ENCODE results near the gene C1orf185. TPM values are rescaled to one million over a fixed set of nuclear protein-coding genes. Genes with fewer than 3 reads are reported as not detected.

The C1orf185 gene
- total and polyA plus RNA-seq, 2 of the 4 experiments (the other 2 are of a cell fraction), result not detected

GRCh38 chr1:51070640-51071039 lies 31.4 kb upstream of the C1orf185 start:
- no peak overlapping the region for H3K23ac ChIP-seq (ENCODE audit: low read depth, low read length)
- no peak overlapping the region for H2BK15ac ChIP-seq (ENCODE audit: low read depth, low read length)
- no peak overlapping the region for H3K4me3 ChIP-seq (ENCODE audit: insufficient read depth, low read depth, low read length)
- intact Hi-C loops (cut with micrococcal nuclease) (no loop called here), in situ Hi-C loops (cut with MboI; ENCODE audit: low sequenced_read_pairs) (no loop called here), dilution Hi-C loops (cut with HindIII; ENCODE audit: low sequenced_read_pairs, unreplicated experiment) (no loop called here)
- H3K36me3 ChIP-seq (ENCODE audit: control insufficient read depth, insufficient read depth, low read length), result no peaks in the 10 kb centered on the region
- CTCF ChIA-PET, result no interaction called here
- H4K8ac ChIP-seq (ENCODE audit: low read depth in 2 of 2, low read length in 2 of 2), result no peak overlapping the region
- H2BK5ac ChIP-seq (ENCODE audit: low read depth, low read length, poor library complexity, severe bottlenecking), result no peak overlapping the region
- no peak overlapping the region for H2BK20ac ChIP-seq (ENCODE audit: low read depth, low read length)
- no peak overlapping the region for H3K56ac ChIP-seq (ENCODE audit: extremely low read depth, insufficient read depth, low read length)
- no TSS peak for BruUV-seq (replicated peaks)
- H3K4me2 ChIP-seq (ENCODE audit: low read depth, low read length), result no peak overlapping the region
- ATAC-seq (ENCODE audit: low read depth) (peak; percentile 69), DNase-seq (peak; percentile 72)
- no peak overlapping the region for H4K5ac ChIP-seq (ENCODE audit: low read depth, low read length)
- H3K9me1 ChIP-seq (ENCODE audit: insufficient read depth, low read length), result peaks cover 2% of the 10 kb centered on the region; the same call in 1 of the 2 replicates
- H4K20me1 ChIP-seq (ENCODE audit: insufficient read depth, low read length), result no peaks in the 10 kb centered on the region
- no peak overlapping the region for H3K14ac ChIP-seq (replicated peaks; ENCODE audit: low read depth, low read length)
- no peak overlapping the region for H2BK120ac ChIP-seq (ENCODE audit: low read depth, low read length)
- no peak overlapping the region for H2AK5ac ChIP-seq (ENCODE audit: low read depth, low read length)
- TF ChIP-seq CHD1 (IDR thresholded peaks at IDR 0.05; ENCODE audit: low read depth, low read length) (no peak), RCOR1 (IDR thresholded peaks at IDR 0.05; ENCODE audit: insufficient replicate concordance, low read length) (peak; percentile 28), MAFK (IDR thresholded peaks at IDR 0.05; ENCODE audit: low read depth, low read length) (no peak)
- TF ChIP-seq, protein P1, sequence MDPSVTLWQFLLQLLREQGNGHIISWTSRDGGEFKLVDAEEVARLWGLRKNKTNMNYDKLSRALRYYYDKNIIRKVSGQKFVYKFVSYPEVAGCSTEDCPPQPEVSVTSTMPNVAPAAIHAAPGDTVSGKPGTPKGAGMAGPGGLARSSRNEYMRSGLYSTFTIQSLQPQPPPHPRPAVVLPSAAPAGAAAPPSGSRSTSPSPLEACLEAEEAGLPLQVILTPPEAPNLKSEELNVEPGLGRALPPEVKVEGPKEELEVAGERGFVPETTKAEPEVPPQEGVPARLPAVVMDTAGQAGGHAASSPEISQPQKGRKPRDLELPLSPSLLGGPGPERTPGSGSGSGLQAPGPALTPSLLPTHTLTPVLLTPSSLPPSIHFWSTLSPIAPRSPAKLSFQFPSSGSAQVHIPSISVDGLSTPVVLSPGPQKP (IDR thresholded peaks at IDR 0.05; ENCODE audit: borderline replicate concordance, low read depth, low read length), result no peak
- H3K4ac ChIP-seq (ENCODE audit: low read depth, low read length), result no peak overlapping the region
- H3K4me1 ChIP-seq (ENCODE audit: control insufficient read depth, insufficient read depth, low read length), result no peaks in the 10 kb centered on the region
- POLR2A ChIA-PET (ENCODE audit: unreplicated experiment), result no interaction called here
- H3K18ac ChIP-seq (ENCODE audit: low read depth, low read length), result no peak overlapping the region
- no peak overlapping the region for H4K91ac ChIP-seq (ENCODE audit: insufficient read depth, low read depth, low read length)
- H3K27ac ChIP-seq (ENCODE audit: insufficient read depth, low read length), result no peak overlapping the region
- H2AK9ac ChIP-seq (replicated peaks; ENCODE audit: low read depth, low read length, poor library complexity), result no peak overlapping the region
- H3K27me3 ChIP-seq (ENCODE audit: control insufficient read depth, insufficient read depth, low read length), result peaks cover 5% of the 10 kb centered on the region
- no peak overlapping the region for H2AFZ ChIP-seq (replicated peaks; ENCODE audit: low read length, poor library complexity)
- no peaks in the 10 kb centered on the region for H3K9me3 ChIP-seq (ENCODE audit: control insufficient read depth, insufficient read depth, low read length)
- no peak overlapping the region for H3K9ac ChIP-seq (ENCODE audit: low read depth, low read length)
- H3K79me1 ChIP-seq (ENCODE audit: low read depth in 1 of 2, low read length in 2 of 2), result no peaks in the 10 kb centered on the region
- no CpG with 5 or more reads among the region's 1 CpG for WGBS, 2 experiments (ENCODE audit: extremely low coverage in 2 of 2, insufficient read length in 1 of 2)
